GM19099 (cell line): ENCODE measurements around the gene SEMA6B.

Source experiments
- POLR2A ChIP-seq: IDR thresholded peaks from 3 replicates; pipeline ENCODE4 v1.6.1; 2011; ENCODE audit warnings: low read depth; ENCODE audit not compliant: insufficient read length; ENCODE audit errors: extremely low read depth

Gene SEMA6B

DNA sequence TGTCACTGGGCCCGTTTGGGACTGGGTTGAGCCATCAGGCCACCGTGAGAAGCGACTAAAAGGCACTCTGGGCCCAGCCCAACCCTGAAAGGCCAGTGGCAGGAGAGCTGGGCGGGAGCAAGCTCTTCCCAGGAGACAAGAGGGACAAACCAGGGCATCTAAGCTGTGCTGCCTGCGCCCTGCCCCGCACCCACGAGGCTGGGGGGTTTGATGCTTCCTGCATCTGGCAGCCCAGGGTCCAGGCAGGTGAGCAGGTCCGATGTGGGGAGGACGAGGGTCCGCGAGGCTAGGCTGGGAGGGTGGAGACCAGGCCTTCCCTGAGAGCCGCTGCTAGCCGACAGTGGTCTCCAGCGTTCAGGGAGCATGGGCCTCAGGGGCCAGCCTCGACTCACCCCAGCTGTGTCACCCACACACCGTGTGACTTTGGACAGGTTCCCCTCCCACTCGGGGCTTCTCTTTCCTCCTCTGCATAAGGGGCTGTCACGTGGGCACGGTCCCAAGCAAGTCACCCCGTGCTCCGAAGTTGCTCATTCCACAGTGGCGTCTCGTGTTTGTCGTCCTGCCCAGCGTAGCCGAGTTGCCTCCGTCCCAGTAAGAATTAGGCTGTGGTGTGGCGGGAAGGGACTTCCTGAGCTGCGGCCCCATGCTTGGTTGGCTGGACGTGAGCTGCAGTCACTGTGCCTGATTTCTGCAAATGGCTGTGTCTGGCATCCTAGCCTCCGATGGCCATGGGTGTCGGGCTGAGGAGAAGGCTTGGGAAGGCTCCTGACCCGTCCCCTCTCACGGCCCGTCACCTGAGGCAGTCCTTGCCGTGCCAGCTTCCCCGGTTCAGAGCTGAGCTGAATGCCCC lies 57.0 kb downstream of the SEMA6B start:
- no peak for TF ChIP-seq POLR2A

DNA sequence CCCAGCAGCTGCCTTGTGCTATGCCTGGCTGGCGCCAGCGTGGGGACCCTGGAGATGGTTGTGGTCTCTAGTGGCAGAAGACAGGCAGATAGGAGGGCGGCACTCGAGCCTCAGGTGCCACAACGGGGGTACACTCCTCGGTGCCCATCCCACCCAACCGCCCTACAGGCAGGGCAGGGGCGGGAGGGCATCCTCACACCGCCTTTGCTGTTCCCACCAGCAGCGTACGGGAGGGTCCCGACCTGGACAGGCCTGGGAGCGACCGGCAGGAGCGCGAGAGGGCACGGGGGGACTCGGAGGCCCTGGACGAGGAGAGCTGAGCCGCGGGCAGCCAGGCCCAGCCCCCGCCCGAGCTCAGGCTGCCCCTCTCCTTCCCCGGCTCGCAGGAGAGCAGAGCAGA lies 57.8 kb downstream of the SEMA6B start:
- TF ChIP-seq POLR2A, result no peak

DNA sequence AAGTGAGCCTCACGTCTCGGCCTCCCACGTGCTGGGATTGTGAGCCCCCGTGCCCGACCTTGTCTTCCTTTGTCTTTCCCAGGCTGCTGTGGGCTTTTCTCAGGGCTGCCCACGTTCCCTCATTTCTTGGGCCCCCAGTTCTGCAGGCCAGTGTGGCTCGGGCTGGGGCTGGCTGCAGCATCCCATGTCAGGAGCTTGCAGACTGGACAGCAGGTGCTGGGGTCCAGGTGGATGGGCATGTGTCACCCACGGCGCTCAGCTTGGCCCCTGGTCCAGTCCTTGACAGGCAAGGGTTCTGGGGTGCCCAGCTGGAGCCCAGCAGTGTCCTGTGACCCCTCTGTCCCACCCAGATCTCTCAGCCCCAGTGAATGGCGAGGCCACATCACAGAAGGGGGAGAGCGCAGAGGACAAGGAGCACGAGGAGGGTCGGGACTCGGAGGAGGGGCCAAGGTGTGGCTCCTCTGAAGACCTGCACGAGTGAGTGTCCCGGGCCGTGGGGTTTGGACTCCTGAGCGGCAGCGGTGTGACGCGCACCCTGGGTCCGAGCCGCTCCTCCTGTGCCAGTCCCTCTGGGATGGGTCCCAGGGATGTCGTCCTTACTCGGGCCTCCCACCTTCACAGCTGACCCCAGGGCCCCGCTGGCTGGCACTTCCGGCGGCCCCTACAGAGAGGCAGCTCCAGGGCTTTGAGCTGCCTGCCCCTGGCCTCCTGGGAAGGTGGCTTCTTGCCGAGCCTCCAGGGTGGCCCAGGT lies 58.5 kb downstream of the SEMA6B start:
- no peak for TF ChIP-seq POLR2A

DNA sequence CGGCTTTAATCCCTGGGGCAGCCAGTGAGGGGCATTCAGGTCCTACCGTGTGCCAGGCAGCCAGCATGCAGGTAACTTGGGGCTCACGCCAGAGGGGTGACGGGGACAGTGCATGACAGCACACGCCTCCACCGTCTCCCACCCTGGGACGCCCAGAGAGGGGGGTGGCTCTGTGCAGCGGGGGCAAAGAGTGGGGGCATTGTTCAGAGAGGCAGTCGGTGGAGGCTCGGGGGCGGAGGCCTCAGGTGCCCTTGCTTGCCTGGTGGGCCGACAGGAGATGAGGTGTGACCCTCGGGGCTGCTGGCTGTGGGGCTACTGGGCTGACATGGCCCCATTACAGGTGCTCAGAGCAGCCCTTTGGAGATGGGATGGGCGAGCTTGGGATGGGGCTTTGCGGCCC lies 59.6 kb downstream of the SEMA6B start:
- no peak for TF ChIP-seq POLR2A

DNA sequence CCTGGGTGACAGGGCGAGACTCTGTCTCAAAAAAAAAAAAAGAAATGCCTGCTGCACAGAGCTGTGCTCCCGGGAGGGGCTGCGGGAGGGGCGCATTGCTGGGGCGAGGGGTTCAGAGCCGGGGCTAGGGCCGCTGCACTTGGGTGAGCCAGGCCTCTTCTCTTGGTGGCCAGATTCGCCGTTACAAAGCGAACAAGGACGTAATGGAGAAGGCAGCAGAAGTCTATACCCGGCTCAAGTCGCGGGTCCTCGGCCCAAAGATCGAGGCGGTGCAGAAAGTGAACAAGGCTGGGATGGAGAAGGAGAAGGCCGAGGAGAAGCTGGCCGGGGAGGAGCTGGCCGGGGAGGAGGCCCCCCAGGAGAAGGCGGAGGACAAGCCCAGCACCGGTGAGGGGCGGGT lies 60.2 kb downstream of the SEMA6B start:
- no peak for TF ChIP-seq POLR2A

DNA sequence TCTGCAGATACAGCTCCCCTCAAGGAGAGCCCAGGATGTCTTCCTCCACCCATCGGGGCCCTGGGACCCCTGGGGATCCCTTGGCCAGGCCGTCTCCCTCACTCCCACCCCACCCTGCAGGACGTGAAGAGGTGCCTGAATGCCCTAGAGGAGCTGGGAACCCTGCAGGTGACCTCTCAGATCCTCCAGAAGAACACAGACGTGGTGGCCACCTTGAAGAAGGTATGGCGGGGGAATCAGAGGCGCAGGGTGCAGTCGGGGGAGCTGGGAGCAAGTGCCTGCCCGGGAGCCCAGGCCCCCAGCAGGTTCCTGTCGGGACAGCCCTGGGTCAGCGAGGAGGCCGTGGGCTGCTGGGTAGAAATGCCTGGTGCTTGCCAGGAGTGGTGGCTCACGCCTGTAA lies 60.8 kb downstream of the SEMA6B start:
- TF ChIP-seq POLR2A, result no peak

DNA sequence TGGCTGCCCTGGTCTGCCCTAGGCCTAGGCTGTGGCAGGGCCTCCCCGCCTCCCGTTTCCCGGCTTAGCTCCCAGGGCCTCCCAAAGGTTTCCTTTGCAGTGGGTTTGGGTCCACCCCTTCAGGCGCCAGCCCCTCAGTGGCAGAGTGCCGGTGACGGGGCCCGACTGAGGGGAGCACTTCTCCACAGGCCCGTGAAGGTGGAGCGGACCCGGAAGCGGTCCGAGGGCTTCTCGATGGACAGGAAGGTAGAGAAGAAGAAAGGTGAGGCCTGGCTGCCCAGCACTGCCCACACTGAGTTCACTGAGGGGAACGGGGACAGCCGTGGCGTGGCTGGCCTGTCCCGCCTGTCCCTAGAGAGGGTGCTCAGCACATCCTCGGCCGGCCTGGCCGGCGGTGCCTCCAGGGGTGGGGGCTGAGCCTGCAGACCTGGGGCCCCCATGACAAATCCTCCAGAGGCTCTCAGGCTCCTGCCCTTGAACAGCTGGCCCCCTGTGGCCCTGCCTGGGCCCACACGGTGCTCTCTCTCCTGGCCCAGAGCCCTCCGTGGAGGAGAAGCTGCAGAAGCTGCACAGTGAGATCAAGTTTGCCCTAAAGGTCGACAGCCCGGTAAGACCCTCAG lies 61.6 kb downstream of the SEMA6B start:
- no peak for TF ChIP-seq POLR2A

DNA sequence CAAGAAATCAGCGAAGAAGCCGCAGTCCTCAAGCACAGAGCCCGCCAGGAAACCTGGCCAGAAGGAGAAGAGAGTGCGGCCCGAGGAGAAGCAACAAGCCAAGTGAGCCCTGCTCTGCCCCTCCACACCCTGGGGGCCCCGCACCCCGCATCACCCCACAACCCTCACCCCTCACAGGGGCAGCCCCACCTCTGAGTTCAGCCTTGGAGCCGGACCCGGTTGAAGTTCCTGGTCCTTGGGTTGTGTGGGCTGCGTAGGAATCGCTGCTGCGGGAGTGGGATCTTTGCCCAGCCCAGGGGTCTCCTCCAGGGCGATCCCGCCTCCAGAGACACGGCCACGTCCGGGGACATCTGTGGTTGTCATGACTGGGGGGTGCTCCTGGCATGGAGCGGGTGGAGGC lies 63.2 kb downstream of the SEMA6B start:
- TF ChIP-seq POLR2A, result no peak

DNA sequence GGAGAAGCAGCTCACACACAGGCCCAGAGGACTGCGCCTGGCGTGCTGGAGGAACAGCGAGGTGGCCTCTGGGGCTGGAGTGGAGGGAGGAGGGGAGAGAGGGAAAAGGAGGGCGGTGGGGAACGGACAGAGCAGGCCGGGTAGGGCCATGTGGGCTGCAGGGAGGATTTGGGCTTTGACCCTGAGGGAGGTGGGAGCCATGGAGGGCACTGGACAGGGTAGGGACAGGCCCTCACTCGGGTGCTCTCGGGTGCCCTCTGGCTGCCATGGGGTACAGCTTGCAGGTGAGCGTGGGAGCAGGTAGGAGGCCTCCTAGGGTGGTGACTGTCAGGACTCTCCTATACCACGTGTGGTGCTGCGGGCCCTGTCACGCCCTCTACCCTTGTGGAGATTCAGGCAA lies 64.0 kb downstream of the SEMA6B start:
- TF ChIP-seq POLR2A, result no peak

DNA sequence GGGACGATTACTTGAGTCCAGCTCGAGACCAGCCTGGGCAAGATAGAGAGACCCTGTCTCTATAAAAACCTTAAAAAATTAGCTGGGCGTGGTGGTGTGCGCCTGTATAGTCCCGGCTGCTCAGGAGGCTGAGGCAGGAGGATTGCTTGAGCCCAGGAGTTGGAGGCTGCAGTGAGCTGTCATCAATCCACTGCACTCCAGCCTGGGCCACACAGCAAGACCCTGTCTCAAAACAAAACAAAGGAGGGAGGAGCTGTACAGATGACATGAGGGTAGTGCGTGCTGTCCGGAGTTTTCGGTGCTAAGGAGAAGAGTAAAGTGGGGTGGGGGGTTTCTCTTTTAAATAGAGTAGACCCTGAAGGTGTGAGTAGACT lies 64.8 kb downstream of the SEMA6B start:
- no peak for TF ChIP-seq POLR2A

DNA sequence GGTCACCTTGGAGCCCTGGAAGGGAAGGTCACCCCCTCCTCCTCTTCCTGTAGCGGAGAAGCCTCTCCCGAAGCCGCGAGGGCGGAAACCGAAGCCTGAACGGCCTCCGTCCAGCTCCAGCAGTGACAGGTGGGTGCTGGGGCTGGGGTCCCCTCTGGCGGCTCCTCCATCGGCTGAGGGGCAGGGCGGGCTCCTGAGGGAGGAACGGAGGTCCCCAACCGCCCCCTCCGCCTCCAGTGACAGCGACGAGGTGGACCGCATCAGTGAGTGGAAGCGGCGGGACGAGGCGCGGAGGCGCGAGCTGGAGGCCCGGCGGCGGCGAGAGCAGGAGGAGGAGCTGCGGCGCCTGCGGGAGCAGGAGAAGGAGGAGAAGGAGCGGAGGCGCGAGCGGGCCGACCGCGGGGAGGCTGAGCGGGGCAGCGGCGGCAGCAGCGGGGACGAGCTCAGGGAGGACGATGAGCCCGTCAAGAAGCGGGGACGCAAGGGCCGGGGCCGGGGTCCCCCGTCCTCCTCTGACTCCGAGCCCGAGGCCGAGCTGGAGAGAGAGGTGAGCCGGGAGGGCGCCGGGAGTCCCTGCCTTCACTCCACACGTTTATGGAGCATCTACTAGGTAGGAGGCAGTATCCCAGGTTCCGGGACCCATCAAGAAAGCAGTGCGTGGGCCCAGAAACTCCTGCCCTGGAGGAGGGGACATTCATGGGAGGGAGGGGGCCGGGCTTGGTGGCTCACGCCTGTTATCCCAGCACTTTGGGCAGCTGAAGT lies 65.4 kb downstream of the SEMA6B start:
- TF ChIP-seq POLR2A, result no peak

DNA sequence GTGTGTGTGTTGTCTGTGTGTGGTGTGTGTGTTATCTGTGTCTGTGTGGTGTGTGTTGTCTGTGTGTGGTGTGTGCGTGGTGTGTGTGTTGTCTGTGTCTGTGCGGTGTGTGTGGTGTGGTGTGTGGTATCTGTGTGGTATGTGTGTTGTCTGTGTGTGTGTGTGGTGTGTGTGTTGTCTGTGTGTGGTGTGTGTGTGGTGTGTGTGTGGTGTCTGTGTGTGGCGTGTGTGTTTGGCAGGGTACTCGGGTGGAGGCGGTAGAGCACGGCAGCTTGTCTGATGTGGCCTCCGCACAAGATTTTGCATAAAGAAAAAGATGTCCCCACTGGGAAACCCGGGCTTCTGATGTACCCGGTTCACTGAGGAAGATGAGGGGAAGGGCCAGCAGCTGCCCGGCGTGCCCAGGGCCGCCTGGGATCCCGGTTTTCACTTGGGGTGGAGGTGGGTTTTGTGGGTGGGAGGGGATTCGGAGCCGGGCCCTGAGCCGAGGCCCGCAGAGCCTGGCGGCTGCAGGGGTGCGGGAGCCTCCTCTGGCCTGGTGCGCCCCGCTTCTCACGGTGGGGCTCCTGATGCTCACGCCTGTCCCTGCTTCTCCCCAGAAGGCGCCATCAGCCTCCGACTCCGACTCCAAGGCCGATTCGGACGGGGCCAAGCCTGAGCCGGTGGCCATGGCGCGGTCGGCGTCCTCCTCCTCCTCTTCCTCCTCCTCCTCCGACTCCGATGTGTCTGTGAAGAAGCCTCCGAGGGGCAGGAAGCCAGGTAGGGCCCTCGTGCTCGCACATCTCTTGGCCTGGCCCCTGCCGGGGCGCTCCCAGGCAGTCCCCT lies 66.2 kb downstream of the SEMA6B start:
- no peak for TF ChIP-seq POLR2A
